T follicular helper cell (primary cell): ENCODE data around the gene TMEM69.
"Not testable (repeated sequence)": the region's sequence is repeated elsewhere in the genome, so short reads cannot be mapped to it uniquely, and the experiment has no call there.

Experiments
- DNase-seq: peaks from one replicate; pipeline ENCODE4 v3.0.0-alpha.2; 2020; ENCODE audit warnings: low read depth

The TMEM69 gene

GRCh38 chr1:45730780-45731319 lies 42.9 kb downstream of the TMEM69 start:
- DNase-seq: no peak

GRCh38 chr1:45739137-45739536 lies 51.2 kb downstream of the TMEM69 start:
- no peak for DNase-seq

- DNase-seq: not testable (repeated sequence)
These were observed 51.7 kb downstream of the TMEM69 start for GRCh38 chr1:45739641-45740156.
